Trophoblast cell (in vitro differentiated cells and primary cell): Measurements from ENCODE around the gene C7orf57.

ENCODE experiments used
- DNase-seq, 2 donors: peaks; one replicate each; pipeline ENCODE4 v3.0.0-alpha.2; 2016
- H2AFZ ChIP-seq: 2 replicates; pipeline ENCODE4 v1.6.1; 2013; ENCODE audit warnings: low read length, moderate library complexity, mild to moderate bottlenecking; ENCODE audit not compliant: insufficient read depth, poor library complexity
- H2AK5ac ChIP-seq: 2 replicates; pipeline ENCODE4 v1.6.1; 2013; ENCODE audit warnings: mild to moderate bottlenecking, low read length
- H2BK120ac ChIP-seq: 2 replicates; pipeline ENCODE4 v1.6.1; 2013; ENCODE audit warnings: low read length, mild to moderate bottlenecking, moderate library complexity; ENCODE audit not compliant: insufficient read depth, poor library complexity
- H2BK12ac ChIP-seq: 2 replicates; pipeline ENCODE4 v1.6.1; 2013; ENCODE audit warnings: mild to moderate bottlenecking, low read length, moderate library complexity
- H2BK5ac ChIP-seq: 2 replicates; pipeline ENCODE4 v1.6.1; 2013; ENCODE audit warnings: low read length, low read depth, moderate library complexity, mild to moderate bottlenecking; ENCODE audit not compliant: poor library complexity
- H3K14ac ChIP-seq: 2 replicates; pipeline ENCODE4 v1.6.1; 2013; ENCODE audit warnings: mild to moderate bottlenecking, low read length
- H3K18ac ChIP-seq: 2 replicates; pipeline ENCODE4 v1.6.1; 2013; ENCODE audit warnings: mild to moderate bottlenecking, low read length
- H3K23ac ChIP-seq: 2 replicates; pipeline ENCODE4 v1.6.1; 2013; ENCODE audit warnings: low read length
- H3K27ac ChIP-seq: 2 replicates; pipeline ENCODE4 v1.5.1; 2013; ENCODE audit warnings: low read depth, mild to moderate bottlenecking, inconsistent platforms, low read length, moderate library complexity
- H3K27me3 ChIP-seq: 2 replicates; pipeline ENCODE4 v1.6.1; 2013; ENCODE audit warnings: inconsistent platforms, mild to moderate bottlenecking, low read length, moderate library complexity; ENCODE audit not compliant: insufficient read depth
- H3K36me3 ChIP-seq, 2 experiments: 1 replicate in 1 of 2; 2 replicates in 1 of 2; pipeline ENCODE4 v1.6.1; 2013; ENCODE audit warnings: low read length in 2 of 2, mild to moderate bottlenecking in 2 of 2, moderate library complexity in 1 of 2; ENCODE audit not compliant: insufficient read depth in 2 of 2, control insufficient read depth in 1 of 2
- H3K4ac ChIP-seq: 2 replicates; pipeline ENCODE4 v1.6.1; 2013; ENCODE audit warnings: low read depth, mild to moderate bottlenecking, low read length, moderate library complexity
- H3K4me1 ChIP-seq, 2 experiments: 1 replicate in 1 of 2; 2 replicates in 1 of 2; pipeline ENCODE4 v1.6.1; 2013; ENCODE audit warnings: low read length in 2 of 2, mild to moderate bottlenecking in 2 of 2, moderate library complexity in 1 of 2; ENCODE audit not compliant: insufficient read depth in 2 of 2, control insufficient read depth in 1 of 2
- H3K4me2 ChIP-seq: 2 replicates; pipeline ENCODE4 v1.6.1; 2013; ENCODE audit warnings: inconsistent platforms, mild to moderate bottlenecking, low read length, moderate library complexity
- H3K4me3 ChIP-seq: 2 replicates; pipeline ENCODE4 v1.5.1; 2013; ENCODE audit warnings: mild to moderate bottlenecking, low read depth, low read length, inconsistent platforms
- H3K79me1 ChIP-seq: one replicate; pipeline ENCODE4 v1.6.1; 2013; ENCODE audit warnings: low read length
- H3K79me2 ChIP-seq: 2 replicates; pipeline ENCODE4 v1.6.1; 2013; ENCODE audit warnings: low read length, mild to moderate bottlenecking; ENCODE audit not compliant: control insufficient read depth, insufficient read depth, poor library complexity
- H3K9ac ChIP-seq: 2 replicates; pipeline ENCODE4 v1.6.1; 2013; ENCODE audit warnings: mild to moderate bottlenecking, low read length
- H3K9me3 ChIP-seq: 2 replicates; pipeline ENCODE4 v1.6.1; 2013; ENCODE audit warnings: low read depth, mild to moderate bottlenecking, control low read depth, inconsistent platforms, low read length; ENCODE audit not compliant: insufficient read depth
- H4K12ac ChIP-seq: 2 replicates; pipeline ENCODE4 v1.6.1; 2013; ENCODE audit warnings: low read depth, mild to moderate bottlenecking, low read length, moderate library complexity
- H4K8ac ChIP-seq: 2 replicates; pipeline ENCODE4 v1.6.1; 2013; ENCODE audit warnings: low read depth, mild to moderate bottlenecking, low read length, moderate library complexity
- H4K91ac ChIP-seq: one replicate; pipeline ENCODE4 v1.6.1; 2013; ENCODE audit warnings: low read depth, mild to moderate bottlenecking, low read length, moderate library complexity
- WGBS: extraction: QIAGEN DNeasy Blood & Tissue Kit; methylation state at CpG from one replicate; pipeline ENCODE4 v1.1.7; 2013; ENCODE audit warnings: missing lambda C conversion rate; ENCODE audit not compliant: insufficient read length, insufficient coverage; ENCODE audit errors: extremely low coverage; 5-methylcytosine and 5-hydroxymethylcytosine counted together

Gene C7orf57

GRCh38 chr7:48009257-48009656, 26.1 kb upstream of the C7orf57 start:
- H3K18ac ChIP-seq, result no peak overlapping the region
- no peak for DNase-seq
- no peak overlapping the region for H2BK5ac ChIP-seq
- H3K4me1 ChIP-seq, result no peaks in the 10 kb centered on the region
- no peak overlapping the region for H2BK120ac ChIP-seq
- no peaks in the 10 kb centered on the region for H3K79me1 ChIP-seq
- H3K9ac ChIP-seq, result no peak overlapping the region
- no peak overlapping the region for H3K4ac ChIP-seq
- no peak overlapping the region for H4K91ac ChIP-seq
- H3K9me3 ChIP-seq, result peaks cover 3% of the 10 kb centered on the region
- no peak overlapping the region for H2AK5ac ChIP-seq
- no peak overlapping the region for H3K4me3 ChIP-seq
- H3K27me3 ChIP-seq, result no peaks in the 10 kb centered on the region
- H3K4me2 ChIP-seq, result no peak overlapping the region
- no peak overlapping the region for H3K23ac ChIP-seq
- no peak overlapping the region for H3K27ac ChIP-seq
- no peak overlapping the region for H4K8ac ChIP-seq
- no CpG with 5 or more reads among the region's 4 CpGs for WGBS
- no peak overlapping the region for H3K14ac ChIP-seq
- no peak overlapping the region for H2BK12ac ChIP-seq
- H3K79me2 ChIP-seq, result no peaks in the 10 kb centered on the region
- H2AFZ ChIP-seq, result no peak overlapping the region
- no peaks in the 10 kb centered on the region for H3K36me3 ChIP-seq
- no peak overlapping the region for H4K12ac ChIP-seq

- no CpG with 5 or more reads among the region's 4 CpGs for WGBS
- no peak overlapping the region for H3K23ac ChIP-seq
- H3K79me2 ChIP-seq, result no peaks in the 10 kb centered on the region
- no peak overlapping the region for H3K4ac ChIP-seq
- H2AK5ac ChIP-seq, result no peak overlapping the region
- H4K12ac ChIP-seq, result no peak overlapping the region
- H2BK12ac ChIP-seq, result no peak overlapping the region
- H3K27me3 ChIP-seq, result no peaks in the 10 kb centered on the region
- no peak overlapping the region for H3K9ac ChIP-seq
- no peak overlapping the region for H4K8ac ChIP-seq
- H2BK5ac ChIP-seq, result no peak overlapping the region
- no peak overlapping the region for H4K91ac ChIP-seq
- peaks cover 0 to under 1% of the 10 kb centered on the region in 2 experiments for H3K4me1 ChIP-seq
- peaks cover 3% of the 10 kb centered on the region for H3K9me3 ChIP-seq
- H2BK120ac ChIP-seq, result no peak overlapping the region
- no peak overlapping the region for H2AFZ ChIP-seq
- no peak overlapping the region for H3K4me2 ChIP-seq
- no peak overlapping the region for H3K18ac ChIP-seq
- no peak for DNase-seq
- no peak overlapping the region for H3K27ac ChIP-seq
- no peaks in the 10 kb centered on the region for H3K79me1 ChIP-seq
- no peaks in the 10 kb centered on the region for H3K36me3 ChIP-seq
- H3K14ac ChIP-seq, result no peak overlapping the region
- H3K4me3 ChIP-seq, result no peak overlapping the region
These were observed 25.4 kb upstream of the C7orf57 start for GRCh38 chr7:48009954-48010353.

- no peak overlapping the region for H3K23ac ChIP-seq
- H3K14ac ChIP-seq, result no peak overlapping the region
- peaks cover 6 to 7% of the 10 kb centered on the region in 2 experiments for H3K4me1 ChIP-seq
- H3K79me2 ChIP-seq, result no peaks in the 10 kb centered on the region
- no peak overlapping the region for H3K4ac ChIP-seq
- peaks cover 7% of the 10 kb centered on the region for H3K79me1 ChIP-seq
- H4K12ac ChIP-seq, result no peak overlapping the region
- H2BK5ac ChIP-seq, result no peak overlapping the region
- H2BK12ac ChIP-seq, result no peak overlapping the region
- H3K4me3 ChIP-seq, result no peak overlapping the region
- no peak overlapping the region for H4K91ac ChIP-seq
- H3K18ac ChIP-seq, result no peak overlapping the region
- no peak overlapping the region for H2AK5ac ChIP-seq
- no peak for DNase-seq
- no peak overlapping the region for H2BK120ac ChIP-seq
- H4K8ac ChIP-seq, result no peak overlapping the region
- peaks cover 3% of the 10 kb centered on the region for H3K9me3 ChIP-seq
- H2AFZ ChIP-seq, result no peak overlapping the region
- no peaks in the 10 kb centered on the region for H3K27me3 ChIP-seq
- WGBS, result no CpG with 5 or more reads among the region's 2 CpGs
- H3K4me2 ChIP-seq, result no peak overlapping the region
- H3K27ac ChIP-seq, result no peak overlapping the region
- H3K36me3 ChIP-seq, result no peaks in the 10 kb centered on the region
- no peak overlapping the region for H3K9ac ChIP-seq
These were observed 24.0 kb upstream of the C7orf57 start for GRCh38 chr7:48011323-48011722.

- peaks cover 1% of the 10 kb centered on the region for H3K79me2 ChIP-seq
- no CpG with 5 or more reads among the region's 3 CpGs for WGBS
- no peaks in the 10 kb centered on the region for H3K36me3 ChIP-seq
- H2AK5ac ChIP-seq, result no peak overlapping the region
- H3K18ac ChIP-seq, result no peak overlapping the region
- H3K79me1 ChIP-seq, result peaks cover 9% of the 10 kb centered on the region
- peaks cover 8 to 11% of the 10 kb centered on the region in 2 experiments for H3K4me1 ChIP-seq
- no peak overlapping the region for H4K91ac ChIP-seq
- H3K23ac ChIP-seq, result no peak overlapping the region
- no peak overlapping the region for H2AFZ ChIP-seq
- no peak overlapping the region for H4K12ac ChIP-seq
- H3K4ac ChIP-seq, result no peak overlapping the region
- no peak overlapping the region for H2BK5ac ChIP-seq
- H3K4me2 ChIP-seq, result no peak overlapping the region
- no peak overlapping the region for H3K9ac ChIP-seq
- no peak overlapping the region for H3K4me3 ChIP-seq
- no peak overlapping the region for H3K14ac ChIP-seq
- no peak overlapping the region for H2BK12ac ChIP-seq
- H4K8ac ChIP-seq, result no peak overlapping the region
- H3K27ac ChIP-seq, result peak overlapping the region; percentile 43
- no peak overlapping the region for H2BK120ac ChIP-seq
- peaks cover 3% of the 10 kb centered on the region for H3K9me3 ChIP-seq
- H3K27me3 ChIP-seq, result no peaks in the 10 kb centered on the region
- no peak for DNase-seq
These were observed 23.4 kb upstream of the C7orf57 start for GRCh38 chr7:48011951-48012350.
